ENCODE measurements around the gene COL21A1. TPM values are rescaled to one million over a fixed set of nuclear protein-coding genes. Genes with fewer than 3 reads are reported as not detected.

The COL21A1 gene
- total RNA-seq, 2 donors from 2014 or later, result 4.8 to 13.3 TPM

DNA sequence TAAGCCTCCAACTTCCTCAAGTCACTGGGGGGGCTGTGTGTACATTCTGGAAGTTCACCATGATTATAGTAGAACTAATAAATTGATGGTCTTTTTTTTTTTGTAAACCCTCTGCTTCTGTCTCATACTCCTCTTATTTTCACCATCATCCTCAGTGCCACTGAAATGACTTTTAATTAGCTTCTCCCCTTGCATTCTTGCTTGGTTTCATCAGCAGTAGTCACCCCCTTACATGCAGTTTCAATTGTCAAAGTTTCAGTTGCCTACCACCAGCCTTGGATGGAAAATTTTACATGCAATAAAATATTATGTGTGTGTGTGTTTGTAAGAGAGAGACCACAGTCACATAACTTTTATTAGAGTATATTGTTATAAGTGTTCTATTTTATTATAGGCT lies 196.2 kb downstream of the COL21A1 start:
- H3K4me1 ChIP-seq (replicated peaks), result no peaks in the 10 kb centered on the region
- intact Hi-C loops (cut with DNase I), result no loop called here
- TF ChIP-seq, protein P1, sequence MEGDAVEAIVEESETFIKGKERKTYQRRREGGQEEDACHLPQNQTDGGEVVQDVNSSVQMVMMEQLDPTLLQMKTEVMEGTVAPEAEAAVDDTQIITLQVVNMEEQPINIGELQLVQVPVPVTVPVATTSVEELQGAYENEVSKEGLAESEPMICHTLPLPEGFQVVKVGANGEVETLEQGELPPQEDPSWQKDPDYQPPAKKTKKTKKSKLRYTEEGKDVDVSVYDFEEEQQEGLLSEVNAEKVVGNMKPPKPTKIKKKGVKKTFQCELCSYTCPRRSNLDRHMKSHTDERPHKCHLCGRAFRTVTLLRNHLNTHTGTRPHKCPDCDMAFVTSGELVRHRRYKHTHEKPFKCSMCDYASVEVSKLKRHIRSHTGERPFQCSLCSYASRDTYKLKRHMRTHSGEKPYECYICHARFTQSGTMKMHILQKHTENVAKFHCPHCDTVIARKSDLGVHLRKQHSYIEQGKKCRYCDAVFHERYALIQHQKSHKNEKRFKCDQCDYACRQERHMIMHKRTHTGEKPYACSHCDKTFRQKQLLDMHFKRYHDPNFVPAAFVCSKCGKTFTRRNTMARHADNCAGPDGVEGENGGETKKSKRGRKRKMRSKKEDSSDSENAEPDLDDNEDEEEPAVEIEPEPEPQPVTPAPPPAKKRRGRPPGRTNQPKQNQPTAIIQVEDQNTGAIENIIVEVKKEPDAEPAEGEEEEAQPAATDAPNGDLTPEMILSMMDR (IDR thresholded peaks at IDR 0.05), result no peak
- TF ChIP-seq POLR2A (IDR thresholded peaks at IDR 0.05) (no peak), POLR2AphosphoS5 (IDR thresholded peaks at IDR 0.05) (no peak)

DNA sequence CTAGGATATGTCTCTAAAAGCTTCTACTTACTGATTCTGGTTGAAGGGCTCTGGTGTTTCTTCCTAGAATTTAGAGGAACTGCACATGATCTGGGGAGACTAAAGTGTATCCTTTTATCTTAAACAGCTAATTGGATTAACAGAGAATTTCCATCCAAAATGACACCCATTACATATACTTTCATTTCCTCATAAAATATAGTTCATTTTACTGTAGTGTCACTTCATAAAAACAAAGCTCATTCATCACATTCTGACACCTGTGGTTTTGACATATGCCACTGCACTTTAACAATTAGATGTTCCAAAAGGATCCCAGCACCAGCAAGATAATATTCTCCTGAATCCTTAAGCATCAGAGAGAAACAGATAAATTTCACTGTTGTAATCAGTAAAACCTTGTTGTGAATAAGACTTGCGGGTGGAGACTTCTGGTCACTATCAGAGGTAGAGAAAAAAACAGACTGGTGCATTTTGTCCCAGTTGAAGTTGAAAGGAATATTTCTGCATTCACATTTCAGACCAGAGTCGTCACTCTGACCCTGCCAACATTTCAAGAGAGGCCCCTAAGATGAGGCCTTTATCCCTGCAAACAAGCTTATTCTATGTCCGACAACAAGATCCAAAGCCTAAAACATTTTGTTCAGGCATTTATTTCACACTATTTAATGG lies 196.7 kb downstream of the COL21A1 start:
- intact Hi-C loops (cut with DNase I), result no loop called here
- Histone ChIP-seq H3K27ac (no peak overlapping the region), H3K4me1 (replicated peaks) (no peaks in the 10 kb centered on the region), H3K4me3 (no peak overlapping the region), H3K27me3 (replicated peaks; ENCODE audit: insufficient read depth) (no peaks in the 10 kb centered on the region), H3K9me3 (no peaks in the 10 kb centered on the region), H3K36me3 (no peaks in the 10 kb centered on the region)
- TF ChIP-seq, protein P1 (IDR thresholded peaks at IDR 0.05), result no peak
- TF ChIP-seq POLR2AphosphoS5 (IDR thresholded peaks at IDR 0.05) (no peak), POLR2A (IDR thresholded peaks at IDR 0.05) (no peak)
- 72% methylated on average over 3 of the region's 3 CpGs for WGBS
- no peak for DNase-seq (ENCODE audit: low spot score)

More for the DNA sequence above, 196.2 kb downstream of the COL21A1 start:
- Histone ChIP-seq H3K4me3 (no peak overlapping the region), H3K36me3 (no peaks in the 10 kb centered on the region), H3K9me3 (no peaks in the 10 kb centered on the region), H3K27me3 (replicated peaks; ENCODE audit: insufficient read depth) (no peaks in the 10 kb centered on the region), H3K27ac (no peak overlapping the region)
- no peak for DNase-seq (ENCODE audit: low spot score)

DNA sequence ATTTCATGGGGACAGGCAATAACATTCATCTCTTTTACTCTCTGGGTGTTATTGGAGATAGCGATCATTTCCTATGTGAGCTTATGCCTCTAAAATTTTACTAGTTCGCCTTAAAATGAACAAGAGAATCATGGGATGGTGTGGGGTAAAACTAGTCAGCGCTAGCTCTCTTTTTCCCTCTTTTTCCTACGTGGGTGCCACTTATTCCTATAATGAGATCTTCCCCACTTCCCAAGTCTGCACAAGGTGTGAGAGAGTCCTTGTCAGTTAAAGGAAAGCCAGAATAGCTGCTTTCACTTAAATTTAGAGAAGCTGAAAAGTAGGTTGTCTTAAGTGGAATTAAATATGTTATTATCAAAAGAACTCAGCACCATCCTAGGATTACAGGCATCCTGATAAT lies 198.8 kb downstream of the COL21A1 start:
- Histone ChIP-seq H3K27me3 (replicated peaks; ENCODE audit: insufficient read depth) (no peaks in the 10 kb centered on the region), H3K4me1 (replicated peaks) (no peaks in the 10 kb centered on the region), H3K27ac (no peak overlapping the region), H3K9me3 (no peaks in the 10 kb centered on the region), H3K36me3 (no peaks in the 10 kb centered on the region), H3K4me3 (no peak overlapping the region)
- intact Hi-C loops (cut with DNase I), result loop anchor here (10.0 kb wide), 1 partner anchor 246 kb away; no protein-coding TSS in a partner anchor
- WGBS, result 65% methylated on average over 4 of the region's 4 CpGs
- TF ChIP-seq POLR2AphosphoS5 (IDR thresholded peaks at IDR 0.05) (no peak), POLR2A (IDR thresholded peaks at IDR 0.05) (no peak)
- TF ChIP-seq, protein P1 (IDR thresholded peaks at IDR 0.05), result no peak
- DNase-seq (ENCODE audit: low spot score), result no peak

DNA sequence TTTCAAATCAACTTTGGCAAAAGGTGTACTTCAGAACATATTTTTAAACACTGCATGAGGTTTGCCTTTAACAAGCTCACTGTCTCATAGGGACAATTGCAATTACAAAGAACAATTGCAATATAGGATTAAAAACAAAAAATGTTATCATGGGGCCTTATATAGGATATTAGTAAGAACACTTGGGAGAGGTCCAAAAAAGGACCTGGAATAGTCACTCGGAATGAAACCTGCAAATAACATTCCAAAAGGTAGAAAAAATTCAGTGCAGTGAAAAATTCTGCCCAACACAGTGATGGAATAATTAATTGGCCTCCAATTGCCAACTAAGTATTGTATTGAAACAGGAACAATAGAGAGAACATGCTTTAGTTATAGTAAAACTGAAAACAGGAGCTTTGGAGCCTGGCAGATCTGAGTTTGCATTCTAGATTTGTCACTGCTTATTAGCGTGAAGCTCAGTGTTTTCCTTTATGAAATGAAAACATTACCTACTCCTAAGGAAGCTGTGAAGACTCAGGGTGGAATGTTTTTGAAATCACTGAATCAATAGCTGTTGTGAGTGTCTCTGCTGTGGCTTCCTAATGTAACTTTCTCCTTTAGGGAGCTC lies 199.3 kb downstream of the COL21A1 start:
- DNase-seq (ENCODE audit: low spot score), result no peak
- WGBS, result 74% methylated on average over 2 of the region's 2 CpGs
- intact Hi-C loops (cut with DNase I), result loop anchor here (10.0 kb wide), 1 partner anchor 247 kb away; no protein-coding TSS in a partner anchor
- Histone ChIP-seq H3K9me3 (no peaks in the 10 kb centered on the region), H3K27ac (no peak overlapping the region), H3K4me3 (no peak overlapping the region), H3K4me1 (replicated peaks) (no peaks in the 10 kb centered on the region), H3K36me3 (no peaks in the 10 kb centered on the region), H3K27me3 (replicated peaks; ENCODE audit: insufficient read depth) (no peaks in the 10 kb centered on the region)
- TF ChIP-seq, protein P1 (IDR thresholded peaks at IDR 0.05), result no peak
- no peak for TF ChIP-seq POLR2AphosphoS5 (IDR thresholded peaks at IDR 0.05)
- no peak for TF ChIP-seq POLR2A (IDR thresholded peaks at IDR 0.05)

DNA sequence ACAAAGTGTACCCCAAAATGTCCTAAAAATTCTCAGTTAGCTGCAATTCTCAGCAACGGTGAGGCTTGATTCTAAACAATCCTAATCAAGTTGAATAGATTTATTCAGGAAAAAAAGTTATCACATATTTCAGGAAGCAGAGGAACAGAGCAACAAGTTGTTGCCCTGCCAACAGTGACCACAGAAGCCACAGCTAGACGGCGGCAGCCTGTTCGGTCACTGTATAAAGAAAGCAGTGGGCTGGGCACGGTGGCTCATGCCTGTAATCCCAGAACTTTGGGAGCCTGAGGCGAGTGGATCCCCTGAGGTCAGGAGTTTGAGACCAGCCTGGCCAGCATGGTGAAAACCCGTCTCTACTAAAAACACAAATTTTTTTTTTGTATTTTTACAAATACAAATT lies 200.8 kb downstream of the COL21A1 start:
- Histone ChIP-seq H3K4me3 (no peak overlapping the region), H3K9me3 (no peaks in the 10 kb centered on the region), H3K27me3 (replicated peaks; ENCODE audit: insufficient read depth) (no peaks in the 10 kb centered on the region), H3K27ac (no peak overlapping the region), H3K4me1 (replicated peaks) (no peaks in the 10 kb centered on the region), H3K36me3 (no peaks in the 10 kb centered on the region)
- intact Hi-C loops (cut with DNase I), result loop anchor here (10.0 kb wide), 1 partner anchor 248 kb away; no protein-coding TSS in a partner anchor
- 60% methylated on average over 7 of the region's 7 CpGs for WGBS
- TF ChIP-seq POLR2A (IDR thresholded peaks at IDR 0.05) (no peak), POLR2AphosphoS5 (IDR thresholded peaks at IDR 0.05) (no peak)
- TF ChIP-seq, protein P1 (IDR thresholded peaks at IDR 0.05), result no peak
- no peak for DNase-seq (ENCODE audit: low spot score)
